Endothelial cell of umbilical vein (primary cell): Measurements from ENCODE around the gene MYLK.

Source experiments
- EZH2 ChIP-seq: IDR thresholded peaks from 2 replicates; pipeline ENCODE4 v1.6.1; 2012; ENCODE audit warnings: borderline replicate concordance, low read depth, mild to moderate bottlenecking, moderate library complexity, low read length, inconsistent platforms; ENCODE audit not compliant: severe bottlenecking
- POLR2A ChIP-seq: IDR thresholded peaks from 2 replicates; pipeline ENCODE4 v1.6.1; 2012; ENCODE audit warnings: low read depth, mild to moderate bottlenecking, control low read depth, low read length
- POLR2AphosphoS5 ChIP-seq: IDR thresholded peaks from 2 replicates; pipeline ENCODE4 v1.6.1; 2012; ENCODE audit warnings: low read depth, mild to moderate bottlenecking, control low read depth, low read length, moderate library complexity; ENCODE audit not compliant: insufficient read depth
- TF ChIP-seq, protein P1 (sequence below), 2 donors: IDR thresholded peaks; 1 replicate in 1 of 2; 2 replicates in 1 of 2; pipeline ENCODE4 v1.5.1; 2011; ENCODE audit warnings: low read length in 2 of 2, mild to moderate bottlenecking in 2 of 2, moderate library complexity in 2 of 2, control low read depth in 1 of 2, inconsistent platforms in 1 of 2, low read depth in 1 of 2; ENCODE audit not compliant: insufficient read depth in 1 of 2; ENCODE audit errors: extremely low read depth in 1 of 2

DNA sequence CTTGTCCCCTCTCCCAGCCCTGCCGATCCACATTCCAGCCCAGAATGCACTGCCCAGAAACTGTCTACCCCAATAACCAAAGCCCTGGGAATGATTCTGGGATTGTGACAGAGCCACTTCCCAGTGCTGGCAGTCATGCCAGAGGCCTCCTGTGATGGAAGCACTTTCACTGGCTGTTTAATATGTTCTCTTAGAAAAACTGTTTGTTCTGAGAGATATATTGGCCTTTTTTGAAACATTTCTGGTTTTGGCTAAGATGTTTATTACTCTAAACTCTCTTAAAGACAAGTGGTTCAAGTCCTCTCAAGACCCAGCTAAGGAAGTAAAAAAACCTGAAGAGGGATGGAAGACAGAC is 225.3 kb downstream of the MYLK start:
- TF ChIP-seq POLR2A = no peak
- TF ChIP-seq, protein P1, sequence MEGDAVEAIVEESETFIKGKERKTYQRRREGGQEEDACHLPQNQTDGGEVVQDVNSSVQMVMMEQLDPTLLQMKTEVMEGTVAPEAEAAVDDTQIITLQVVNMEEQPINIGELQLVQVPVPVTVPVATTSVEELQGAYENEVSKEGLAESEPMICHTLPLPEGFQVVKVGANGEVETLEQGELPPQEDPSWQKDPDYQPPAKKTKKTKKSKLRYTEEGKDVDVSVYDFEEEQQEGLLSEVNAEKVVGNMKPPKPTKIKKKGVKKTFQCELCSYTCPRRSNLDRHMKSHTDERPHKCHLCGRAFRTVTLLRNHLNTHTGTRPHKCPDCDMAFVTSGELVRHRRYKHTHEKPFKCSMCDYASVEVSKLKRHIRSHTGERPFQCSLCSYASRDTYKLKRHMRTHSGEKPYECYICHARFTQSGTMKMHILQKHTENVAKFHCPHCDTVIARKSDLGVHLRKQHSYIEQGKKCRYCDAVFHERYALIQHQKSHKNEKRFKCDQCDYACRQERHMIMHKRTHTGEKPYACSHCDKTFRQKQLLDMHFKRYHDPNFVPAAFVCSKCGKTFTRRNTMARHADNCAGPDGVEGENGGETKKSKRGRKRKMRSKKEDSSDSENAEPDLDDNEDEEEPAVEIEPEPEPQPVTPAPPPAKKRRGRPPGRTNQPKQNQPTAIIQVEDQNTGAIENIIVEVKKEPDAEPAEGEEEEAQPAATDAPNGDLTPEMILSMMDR (IDR thresholded peaks at IDR 0.05; ENCODE audit: extremely low read depth in 1 of 2, insufficient read depth in 1 of 2, low read depth in 1 of 2, low read length in 2 of 2) = no peak
- no peak for TF ChIP-seq EZH2
- no peak for TF ChIP-seq POLR2AphosphoS5
